HG02938 (cell line): ENCODE measurements around the gene NLRP6.
"Not testable (repeated sequence)": the region's sequence is repeated elsewhere in the genome, so short reads cannot be mapped to it uniquely, and the experiment has no call there.

Experiments
- ATAC-seq: cut with Tn5 transposase; IDR thresholded peaks from one replicate; pipeline ENCODE4 v1.9.1; 2021; ENCODE audit warnings: mild to moderate bottlenecking, moderate library complexity; ENCODE audit not compliant: unreplicated experiment

Gene NLRP6

GRCh38 chr11:281486-282161 lies 3.4 kb downstream of the NLRP6 start:
- no peak for ATAC-seq

GRCh38 chr11:282171-282570 lies 4.0 kb downstream of the NLRP6 start:
- no peak for ATAC-seq

- no peak for ATAC-seq
Observed at GRCh38 chr11:282630-283360, 4.6 kb downstream of the NLRP6 start.

GRCh38 chr11:283405-284104 lies 5.3 kb downstream of the NLRP6 start:
- ATAC-seq: no peak

GRCh38 chr11:284105-285020 lies 6.2 kb downstream of the NLRP6 start:
- no peak for ATAC-seq

- ATAC-seq: no peak
Observed at GRCh38 chr11:285021-285893, 7.0 kb downstream of the NLRP6 start.

- no peak for ATAC-seq
Observed at GRCh38 chr11:285894-286220, 7.7 kb downstream of the NLRP6 start.

- ATAC-seq: not testable (repeated sequence)
Observed at GRCh38 chr11:286977-287820, 9.0 kb downstream of the NLRP6 start.

- ATAC-seq: no peak
Observed at GRCh38 chr11:287821-288477, 9.7 kb downstream of the NLRP6 start.

- peak; percentile 39 for ATAC-seq
Observed at GRCh38 chr11:288478-289397, 10.5 kb downstream of the NLRP6 start, which contains the start of gene PGGHG. PGGHG (plus strand) TSS chr11:289126; CDS start chr11:289817, 691 bp downstream.

- ATAC-seq: no peak
Observed at GRCh38 chr11:289398-289711, 11.1 kb downstream of the NLRP6 start.

GRCh38 chr11:289712-290620 lies 11.8 kb downstream of the NLRP6 start:
- ATAC-seq: no peak

GRCh38 chr11:290621-291231 lies 12.5 kb downstream of the NLRP6 start:
- ATAC-seq: no peak

GRCh38 chr11:291281-292210 lies 13.3 kb downstream of the NLRP6 start:
- ATAC-seq: no peak
